GM19239 (cell line): ENCODE data around the gene SPSB3.

Experiments used
- DNase-seq: peaks from one replicate; pipeline ENCODE4 v3.0.0; 2011; ENCODE audit warnings: low spot score; ENCODE audit not compliant: insufficient read length
- FAIRE-seq: peaks from 2 replicates; lab custom pipeline; 2011; peaks lifted over from hg19 to GRCh38; lab: Jason Lieb, UNC

Gene SPSB3

DNA sequence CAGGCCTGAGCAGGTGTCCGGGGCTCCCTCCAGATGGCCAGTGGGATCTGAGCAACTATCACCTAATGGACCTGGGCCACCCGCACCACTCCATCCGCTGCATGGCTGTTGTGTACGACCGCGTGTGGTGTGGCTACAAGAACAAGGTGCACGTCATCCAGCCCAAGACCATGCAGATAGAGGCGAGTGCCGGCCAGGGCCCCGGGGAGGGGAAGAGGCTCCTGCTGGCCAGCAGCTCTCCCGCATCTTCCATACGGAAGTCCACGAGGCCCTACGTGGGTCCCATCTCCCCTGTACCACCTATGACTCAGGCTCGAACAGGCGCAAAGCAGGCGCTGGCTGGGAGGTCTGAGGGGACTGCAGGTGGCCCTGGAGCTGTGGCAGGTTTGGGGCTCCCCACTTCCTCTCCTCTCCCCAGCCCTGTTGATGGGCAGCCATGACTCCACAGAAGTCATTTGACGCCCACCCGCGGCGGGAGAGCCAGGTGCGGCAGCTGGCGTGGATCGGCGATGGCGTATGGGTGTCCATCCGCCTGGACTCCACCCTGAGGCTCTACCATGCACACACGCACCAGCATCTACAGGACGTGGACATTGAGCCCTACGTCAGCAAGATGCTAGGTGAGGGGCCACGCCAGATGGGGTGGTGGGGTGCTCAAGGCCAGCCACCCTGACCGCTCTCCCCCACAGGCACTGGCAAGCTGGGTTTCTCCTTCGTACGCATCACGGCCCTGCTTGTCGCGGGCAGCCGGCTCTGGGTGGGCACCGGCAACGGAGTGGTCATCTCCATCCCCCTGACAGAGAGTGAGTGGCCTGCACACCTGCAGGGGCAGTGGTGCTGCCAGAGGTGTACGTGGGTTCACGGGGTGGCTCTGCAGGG lies 15.0 kb downstream of the SPSB3 start:
- FAIRE-seq (no peak), DNase-seq (no peak)

DNA sequence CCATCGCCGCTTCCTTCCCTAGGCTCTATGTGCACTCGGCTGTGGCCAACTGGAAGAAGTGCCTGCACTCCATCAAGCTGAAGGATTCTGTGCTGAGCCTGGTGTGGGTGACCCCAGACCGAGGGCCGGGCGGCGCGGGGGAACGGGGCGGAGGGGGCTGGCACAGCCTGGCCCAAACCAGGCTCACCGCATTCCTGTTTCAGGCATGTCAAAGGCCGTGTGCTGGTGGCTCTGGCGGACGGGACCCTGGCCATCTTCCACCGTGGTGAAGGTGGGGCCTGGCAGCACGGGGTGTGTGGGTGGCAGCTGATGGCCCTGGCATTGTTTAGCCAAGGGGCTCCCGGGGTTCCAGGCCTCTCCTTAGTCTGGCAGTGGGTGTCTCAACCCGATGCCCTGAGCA lies 15.7 kb downstream of the SPSB3 start:
- FAIRE-seq = no peak
- DNase-seq = no peak

DNA sequence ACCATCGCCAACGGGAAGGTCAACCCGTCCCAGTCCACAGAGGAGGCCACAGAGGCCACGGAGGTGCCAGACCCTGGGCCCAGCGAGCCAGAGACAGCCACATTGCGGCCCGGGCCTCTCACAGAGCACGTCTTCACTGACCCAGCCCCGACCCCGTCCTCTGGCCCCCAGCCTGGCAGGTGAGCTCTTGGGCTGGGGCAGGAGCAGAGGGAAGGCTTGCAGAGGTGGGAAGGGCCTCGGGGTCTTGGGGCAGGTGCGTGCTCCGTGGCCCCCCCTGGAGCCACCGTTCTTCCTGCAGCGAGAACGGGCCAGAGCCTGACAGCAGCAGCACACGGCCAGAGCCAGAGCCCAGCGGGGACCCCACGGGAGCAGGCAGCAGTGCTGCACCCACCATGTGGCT lies 16.1 kb downstream of the SPSB3 start:
- no peak for FAIRE-seq
- DNase-seq = no peak

DNA sequence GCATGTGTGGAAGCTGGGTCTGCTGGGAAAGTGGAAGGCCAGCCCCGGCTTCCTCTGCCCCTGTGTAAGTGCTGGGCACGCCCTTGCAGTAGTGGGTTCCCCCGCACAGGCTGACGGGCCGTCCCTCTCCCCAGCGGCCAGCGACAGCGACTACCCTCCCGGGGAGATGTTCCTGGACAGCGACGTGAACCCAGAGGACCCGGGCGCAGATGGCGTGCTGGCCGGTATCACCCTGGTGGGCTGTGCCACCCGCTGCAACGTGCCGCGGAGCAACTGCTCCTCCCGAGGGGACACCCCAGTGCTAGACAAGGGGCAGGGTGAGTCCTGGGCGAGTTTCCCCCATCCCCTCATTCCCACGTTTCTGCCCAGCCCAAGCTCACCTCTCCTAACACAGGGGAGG lies 16.5 kb downstream of the SPSB3 start:
- no peak for DNase-seq

DNA sequence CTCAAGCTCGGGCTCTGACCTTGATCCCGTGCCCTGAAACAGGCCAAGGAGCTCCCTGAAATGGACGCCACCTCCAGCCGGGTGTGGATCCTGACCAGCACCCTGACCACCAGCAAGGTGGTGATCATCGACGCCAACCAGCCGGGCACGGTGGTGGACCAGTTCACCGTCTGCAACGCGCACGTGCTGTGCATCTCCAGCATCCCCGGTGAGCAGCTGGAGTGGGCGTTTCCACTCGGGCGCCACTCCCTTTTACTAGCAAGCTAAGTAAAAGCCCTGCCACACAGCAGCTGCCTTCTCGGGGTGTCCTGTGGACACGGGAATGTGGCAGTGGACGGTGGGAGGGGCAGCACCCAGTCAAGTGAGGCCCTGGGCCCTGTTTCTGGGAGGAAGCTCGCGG lies 17.4 kb downstream of the SPSB3 start:
- DNase-seq = no peak
- no peak for FAIRE-seq

More for the DNA sequence above, 16.5 kb downstream of the SPSB3 start:
- FAIRE-seq = no peak

DNA sequence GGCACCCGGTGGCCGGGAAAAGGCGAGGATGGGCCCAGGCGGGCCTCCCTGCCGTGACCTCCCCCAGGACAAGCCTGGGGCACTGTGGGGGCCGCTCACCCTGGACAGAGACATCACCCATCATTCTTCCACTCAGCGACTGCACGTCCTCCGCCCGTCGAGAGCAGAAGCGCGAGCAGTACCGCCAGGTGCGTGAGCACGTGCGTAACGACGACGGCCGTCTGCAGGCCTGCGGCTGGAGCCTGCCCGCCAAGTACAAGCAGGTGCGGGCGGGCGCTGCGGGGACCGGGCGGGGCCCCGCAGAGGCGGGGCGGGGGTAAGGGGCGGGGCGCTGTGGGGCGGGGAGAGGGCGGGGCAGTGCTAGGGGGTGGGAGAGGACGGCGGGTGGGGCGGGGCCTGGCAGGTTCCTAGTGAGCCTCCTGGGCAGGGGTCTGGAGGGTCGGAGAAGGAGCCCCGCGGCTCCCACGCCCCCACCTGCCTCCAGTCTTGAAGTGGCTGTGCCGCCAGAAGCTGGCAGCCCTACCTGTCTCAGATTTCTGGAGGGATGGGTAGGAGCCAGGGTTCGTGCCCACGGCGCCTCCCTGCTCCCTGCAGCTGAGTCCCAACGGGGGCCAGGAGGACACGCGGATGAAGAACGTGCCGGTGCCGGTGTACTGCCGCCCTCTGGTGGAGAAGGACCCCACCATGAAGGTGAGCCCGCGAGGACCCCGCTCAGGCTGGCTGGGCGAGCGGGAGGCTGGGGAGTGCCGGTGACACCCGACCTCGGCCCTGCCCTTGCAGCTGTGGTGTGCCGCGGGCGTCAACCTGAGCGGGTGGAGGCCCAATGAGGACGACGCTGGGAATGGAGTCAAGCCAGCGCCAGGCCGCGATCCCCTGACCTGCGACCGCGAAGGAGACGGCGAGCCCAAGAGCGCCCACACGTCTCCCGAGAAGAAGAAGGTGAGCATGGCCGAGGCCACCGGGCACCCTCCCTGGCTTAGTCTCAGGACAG lies 18.6 kb downstream of the SPSB3 start:
- DNase-seq = no peak
- FAIRE-seq = no peak

DNA sequence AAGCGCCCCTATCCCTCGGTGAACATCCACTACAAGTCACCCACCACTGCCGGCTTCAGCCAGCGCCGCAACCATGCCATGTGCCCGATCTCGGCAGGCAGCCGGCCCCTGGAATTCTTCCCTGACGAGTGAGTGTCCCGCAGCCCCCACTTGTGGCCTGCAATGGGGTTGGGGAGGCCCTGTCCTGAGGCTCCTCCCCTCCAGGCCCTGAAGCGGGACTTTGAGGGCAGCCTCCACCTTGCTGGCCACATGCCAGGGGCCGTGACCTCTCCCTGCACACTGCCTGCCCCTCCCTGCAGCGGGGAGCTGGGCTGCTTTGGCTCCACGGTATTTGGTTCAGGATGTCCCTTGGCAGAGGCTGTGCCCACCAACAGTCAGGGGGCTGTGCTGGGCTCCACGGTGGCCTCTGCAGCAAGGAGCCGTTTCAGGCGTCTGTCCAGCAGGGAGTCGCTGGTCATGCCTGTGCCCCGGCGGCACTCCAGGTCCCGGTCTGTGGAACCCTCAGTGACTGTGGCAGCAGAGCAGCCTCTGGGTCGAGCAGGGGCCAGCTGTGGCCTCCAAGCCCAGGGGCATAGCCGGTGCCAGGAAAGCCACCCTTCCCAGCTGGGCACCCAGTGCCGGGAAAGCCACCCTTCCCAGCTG lies 19.4 kb downstream of the SPSB3 start:
- FAIRE-seq (no peak), DNase-seq (no peak)

DNA sequence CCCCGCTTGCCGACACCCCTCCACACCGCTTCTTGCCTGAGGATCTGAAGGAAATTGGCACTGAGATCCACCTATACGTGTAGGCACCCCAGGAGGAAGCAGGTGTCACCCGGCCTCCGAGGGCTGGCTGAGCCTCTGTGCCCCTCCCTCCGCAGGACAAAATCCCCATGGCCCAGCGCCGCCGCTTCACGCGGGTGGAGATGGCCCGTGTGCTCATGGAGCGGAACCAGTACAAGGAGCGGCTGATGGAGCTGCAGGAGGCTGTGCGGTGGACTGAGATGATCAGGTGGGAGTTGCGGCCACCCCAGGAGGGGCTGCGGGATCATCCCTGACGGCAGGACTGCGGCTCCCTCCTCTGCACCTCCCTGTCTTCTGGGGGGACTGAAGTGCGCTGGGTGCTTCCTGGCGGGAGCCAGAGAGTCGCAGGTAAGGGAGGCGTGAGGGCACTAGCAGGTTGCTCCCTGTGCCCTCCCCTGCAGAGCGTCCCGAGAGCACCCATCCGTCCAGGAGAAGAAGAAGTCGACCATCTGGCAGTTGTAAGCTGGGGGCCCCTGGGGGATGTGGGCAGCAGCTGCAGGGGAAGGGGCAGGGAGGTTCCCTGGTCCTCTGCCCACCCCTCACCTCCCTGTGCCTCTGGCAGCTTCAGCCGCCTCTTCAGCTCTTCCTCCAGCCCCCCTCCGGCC lies 20.0 kb downstream of the SPSB3 start:
- FAIRE-seq (no peak), DNase-seq (no peak)

DNA sequence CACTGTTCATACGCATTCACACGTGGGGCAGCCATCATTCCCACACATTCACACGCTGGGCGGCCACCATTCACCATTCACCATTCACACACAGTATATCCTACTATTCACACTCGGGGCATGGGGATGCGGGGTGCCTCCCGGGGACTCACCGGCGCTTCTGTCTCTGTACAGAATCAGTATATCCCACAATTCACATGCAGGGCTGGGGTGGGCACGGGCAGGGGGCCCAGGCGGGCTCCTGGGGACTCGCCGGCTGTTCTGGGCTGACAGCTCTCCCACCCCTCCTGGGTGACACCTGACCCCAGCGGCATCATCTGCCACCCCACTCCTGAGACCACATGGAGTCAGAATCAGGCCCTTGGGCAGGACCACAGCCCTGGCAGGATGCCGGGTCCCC lies 20.6 kb downstream of the SPSB3 start:
- FAIRE-seq (no peak), DNase-seq (no peak)

DNA sequence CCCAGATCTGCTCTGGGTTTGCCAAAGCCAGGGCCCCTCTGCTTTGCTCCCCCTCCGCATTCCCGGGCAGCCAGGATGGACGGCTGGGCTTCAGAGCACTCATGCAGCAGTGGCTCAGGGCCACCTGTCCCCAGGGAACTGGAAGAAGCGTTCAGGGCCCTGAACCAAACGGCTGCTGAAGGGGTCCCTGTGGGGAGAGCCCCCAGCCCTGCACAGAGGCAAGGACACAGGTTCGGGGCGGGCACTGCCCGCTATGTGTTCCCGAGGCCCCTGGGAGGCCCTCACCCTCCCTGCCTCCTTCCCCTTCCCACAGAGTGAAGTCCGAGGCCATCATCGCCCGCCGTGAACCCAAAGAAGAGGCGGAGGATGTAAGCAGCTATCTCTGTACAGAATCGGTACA lies 21.5 kb downstream of the SPSB3 start:
- FAIRE-seq (no peak), DNase-seq (no peak)

DNA sequence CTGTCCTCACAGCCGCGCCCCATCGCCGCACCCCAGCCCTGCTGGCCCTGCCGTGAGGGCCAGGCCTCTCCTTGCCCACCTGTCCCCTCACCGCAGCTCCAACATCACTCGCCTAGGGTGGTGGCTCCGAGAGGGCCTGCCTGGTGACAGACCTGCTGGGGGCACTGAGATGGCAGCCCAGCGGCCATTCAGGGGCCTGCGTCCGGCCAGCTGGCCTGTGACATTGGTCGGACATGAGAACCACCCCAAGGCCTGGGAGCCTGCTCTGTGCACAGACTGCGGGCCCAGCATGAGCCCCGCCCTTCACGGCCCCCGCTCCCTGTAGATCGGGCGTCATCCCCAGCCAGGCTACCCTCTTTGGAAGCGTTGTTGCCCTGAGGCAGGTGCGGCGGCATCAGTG lies 22.9 kb downstream of the SPSB3 start:
- FAIRE-seq = no peak

DNA sequence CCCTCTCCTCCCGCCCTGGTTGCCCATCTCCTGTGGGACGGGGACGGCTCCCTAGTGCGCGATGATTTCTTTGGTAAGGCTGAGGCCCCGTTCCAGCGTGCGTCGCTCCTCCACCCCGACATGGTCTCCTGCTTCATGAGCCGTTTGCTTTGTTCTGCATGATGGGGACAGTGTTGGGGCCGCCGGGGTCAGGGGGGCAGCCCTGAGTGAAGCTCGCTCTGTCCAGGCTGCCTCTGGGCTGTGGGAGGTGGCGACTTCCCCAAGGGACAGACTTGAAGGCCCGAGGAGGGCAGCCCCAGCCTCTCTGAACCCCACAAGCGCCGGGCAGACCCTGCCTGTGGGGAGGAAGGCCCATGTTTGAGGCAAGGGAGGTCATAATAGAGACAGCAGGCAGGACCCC lies 23.4 kb downstream of the SPSB3 start:
- no peak for FAIRE-seq
- no peak for DNase-seq

More for the DNA sequence above, 22.9 kb downstream of the SPSB3 start:
- DNase-seq = no peak

DNA sequence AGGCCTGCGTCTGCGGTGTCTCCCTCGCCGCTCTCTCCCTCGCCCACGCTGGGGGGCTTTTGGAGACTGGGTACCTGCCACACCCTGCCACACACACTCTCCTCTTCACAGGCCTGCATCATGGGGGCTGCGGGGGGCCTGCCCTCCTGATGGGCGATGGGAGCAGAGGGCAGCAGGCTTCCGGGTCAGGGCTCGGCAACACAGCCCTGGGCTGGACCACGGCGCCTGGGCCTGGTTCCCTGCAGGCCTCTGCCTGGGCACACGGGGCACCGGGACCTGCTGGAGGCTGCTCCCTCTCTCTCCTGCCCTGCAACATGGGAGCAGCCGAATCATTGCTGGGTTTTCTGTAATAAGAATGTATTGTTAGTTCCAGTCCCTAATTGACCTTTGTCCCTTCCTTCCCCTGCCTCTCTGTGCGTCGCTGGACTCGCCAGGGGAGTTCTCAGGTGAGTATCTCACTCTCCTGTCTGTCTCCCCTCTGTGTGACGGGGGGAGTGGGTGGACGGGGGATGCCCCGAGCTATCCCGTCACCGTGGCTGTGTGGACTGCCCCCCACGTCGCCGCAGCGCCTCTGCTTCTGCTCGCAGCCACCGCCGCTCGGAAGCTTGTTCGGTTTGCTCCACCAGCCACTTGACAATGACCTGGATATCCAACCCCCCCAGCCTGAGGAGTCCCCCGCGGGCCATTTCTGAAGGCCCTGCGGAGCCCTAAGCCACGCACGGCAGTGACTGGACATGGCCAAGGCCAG lies 24.5 kb downstream of the SPSB3 start:
- DNase-seq (no peak), FAIRE-seq (no peak)

DNA sequence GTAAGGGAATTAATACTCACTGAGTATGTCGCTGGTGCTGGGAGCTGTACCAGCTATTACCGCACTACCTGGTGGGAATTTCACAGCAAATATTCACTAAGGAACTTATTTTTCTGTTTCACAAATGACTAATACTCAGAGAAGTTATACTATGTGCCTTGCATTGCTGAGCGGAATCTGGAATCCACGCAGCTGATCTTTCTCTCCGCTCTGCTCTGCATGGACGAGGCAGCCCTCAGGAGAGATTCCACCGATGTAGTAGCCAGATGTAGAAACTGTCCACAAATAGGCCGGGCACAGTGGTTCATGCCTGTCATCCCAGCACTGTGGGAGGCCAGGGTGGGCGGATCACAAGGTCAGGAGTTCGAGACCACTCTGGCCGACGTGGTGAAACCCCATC lies 28.2 kb downstream of the SPSB3 start:
- no peak for DNase-seq
- no peak for FAIRE-seq

DNA sequence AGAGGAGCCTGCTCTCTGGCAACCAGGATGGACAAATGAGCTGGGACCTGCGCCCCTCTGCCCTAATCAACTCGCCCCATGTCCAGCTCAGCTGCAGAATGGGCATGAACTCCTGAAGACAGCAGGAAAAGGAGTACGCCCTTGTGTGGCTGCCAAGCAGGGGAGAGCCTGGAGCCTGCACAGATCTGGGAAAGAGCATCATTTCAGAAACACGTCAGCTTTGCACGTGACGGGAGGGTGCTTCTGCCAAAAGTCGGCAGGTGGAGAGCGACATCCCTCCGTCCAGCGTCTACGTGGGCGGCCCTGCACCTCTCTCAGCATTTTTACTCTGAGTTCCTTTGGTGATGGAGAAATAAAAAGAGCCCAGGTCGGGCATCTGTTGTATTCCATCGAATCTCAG lies 29.5 kb downstream of the SPSB3 start:
- no peak for DNase-seq

DNA sequence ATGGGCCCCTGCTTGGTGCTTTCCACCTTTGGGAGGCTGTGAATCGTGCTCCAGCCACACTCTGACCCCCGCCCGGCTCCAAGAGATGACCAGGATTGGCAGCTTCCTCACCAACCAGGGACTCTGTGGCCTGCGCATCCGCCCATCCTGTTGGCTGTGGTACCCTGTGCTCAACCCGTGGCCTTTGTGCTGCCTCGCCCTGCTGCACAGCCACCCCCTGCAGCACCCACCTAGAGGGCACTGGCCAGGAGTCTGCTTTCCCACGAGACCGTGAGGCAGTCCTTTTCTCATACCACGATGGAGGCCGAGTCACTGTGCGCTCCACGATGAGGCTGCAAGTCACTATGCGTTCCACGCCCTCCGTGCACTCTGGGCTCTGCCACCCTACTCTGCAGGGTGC lies 30.4 kb downstream of the SPSB3 start:
- no peak for FAIRE-seq
- DNase-seq = no peak

More for the DNA sequence above, 29.5 kb downstream of the SPSB3 start:
- FAIRE-seq = no peak

DNA sequence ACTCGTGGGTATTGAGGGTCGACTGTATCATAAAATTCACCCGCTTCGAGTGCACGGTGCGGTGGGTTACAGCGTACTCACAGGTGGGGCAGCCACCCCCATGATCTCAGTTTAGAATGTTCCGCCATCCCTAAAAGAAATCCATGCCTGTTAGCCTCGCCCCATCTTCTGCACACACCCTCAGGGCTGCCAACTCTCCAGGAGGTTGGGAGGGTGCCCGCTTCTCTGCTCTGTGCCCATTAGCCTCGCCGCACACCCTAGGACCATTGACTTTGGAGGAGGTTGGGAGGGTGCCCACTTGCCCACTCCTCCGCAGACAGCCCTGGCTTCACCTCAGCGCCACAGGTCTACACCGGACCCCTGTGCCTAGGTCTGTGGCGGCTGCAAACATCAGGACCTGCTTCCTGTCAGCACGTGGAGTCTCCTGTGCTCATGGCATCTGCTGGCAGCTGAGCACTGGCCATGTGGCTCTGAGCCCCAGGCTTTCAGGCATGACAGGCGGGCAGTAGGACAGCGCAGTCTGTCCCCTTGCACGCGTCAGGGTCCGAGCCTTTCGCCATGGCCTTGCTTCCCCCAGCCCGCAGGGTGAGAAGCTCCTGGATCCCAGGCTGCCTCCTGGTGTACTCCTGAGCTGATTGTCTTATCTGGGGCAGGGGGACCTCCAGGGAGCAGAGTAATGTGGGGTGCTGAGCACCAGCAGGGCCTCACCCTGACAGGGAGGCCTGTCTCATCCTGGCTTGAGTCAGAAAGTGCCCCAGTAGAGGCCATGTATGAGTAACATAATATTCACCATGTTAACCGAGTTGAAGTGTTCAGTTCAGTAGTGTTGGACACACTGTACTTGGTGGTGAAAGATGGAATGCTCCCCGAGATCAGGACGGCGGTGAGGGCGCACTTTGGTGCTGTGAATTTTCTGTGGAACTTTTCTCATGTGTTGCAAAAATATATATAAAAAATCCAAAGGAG lies 32.9 kb downstream of the SPSB3 start:
- no peak for FAIRE-seq
- no peak for DNase-seq

DNA sequence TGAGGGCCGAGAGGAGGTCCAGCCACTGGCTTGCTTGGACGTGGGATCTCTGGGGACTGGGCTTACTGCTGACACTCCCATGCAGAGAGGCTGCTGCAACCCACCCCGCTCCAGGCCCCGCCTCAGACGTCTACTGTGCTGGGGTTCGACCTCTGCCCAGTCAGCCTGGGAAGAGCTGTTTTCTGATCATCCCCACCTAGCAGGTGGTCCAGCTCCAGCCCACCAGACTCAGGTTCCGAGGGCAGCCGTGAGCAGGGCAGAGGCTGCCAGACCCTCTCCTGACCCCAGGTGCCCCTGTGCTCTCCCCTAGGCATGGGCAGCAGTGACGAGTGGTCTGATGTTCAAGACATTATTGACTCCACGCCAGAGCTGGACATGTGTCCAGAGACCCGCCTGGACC lies 34.4 kb downstream of the SPSB3 start:
- FAIRE-seq (no peak), DNase-seq (no peak)
